Activated effector memory CD4-positive, alpha-beta T cell treated with Interleukin-2 at 50 U/mL for 16 hours (primary cell): ENCODE data around the gene EPSTI1.
"Not testable (repeated sequence)": the region's sequence is repeated elsewhere in the genome, so short reads cannot be mapped to it uniquely, and the experiment has no call there.

ENCODE experiments used
- DNase-seq: peaks from one replicate; pipeline ENCODE4 v3.0.0-alpha.2; 2020

Gene EPSTI1

DNA sequence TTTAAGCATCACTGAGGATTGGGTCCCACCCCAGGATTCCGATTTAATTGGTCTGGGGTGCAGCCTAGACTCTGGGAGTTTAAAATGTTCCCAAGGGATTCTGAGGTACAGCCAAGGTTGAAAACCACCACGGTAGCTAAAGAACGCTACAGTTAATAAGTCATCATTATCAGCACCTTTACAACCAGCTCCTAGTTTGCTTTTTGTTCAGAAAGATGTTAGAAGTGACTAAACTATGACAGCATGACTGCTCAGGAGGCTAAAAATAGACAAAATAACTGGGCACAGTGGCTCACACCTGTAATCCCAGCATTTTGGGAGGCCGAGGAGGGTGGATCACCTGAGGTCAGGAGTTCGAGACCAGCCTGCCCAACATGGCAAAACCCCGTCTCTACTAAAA, 11.7 kb upstream of the EPSTI1 start:
- DNase-seq: no peak

DNA sequence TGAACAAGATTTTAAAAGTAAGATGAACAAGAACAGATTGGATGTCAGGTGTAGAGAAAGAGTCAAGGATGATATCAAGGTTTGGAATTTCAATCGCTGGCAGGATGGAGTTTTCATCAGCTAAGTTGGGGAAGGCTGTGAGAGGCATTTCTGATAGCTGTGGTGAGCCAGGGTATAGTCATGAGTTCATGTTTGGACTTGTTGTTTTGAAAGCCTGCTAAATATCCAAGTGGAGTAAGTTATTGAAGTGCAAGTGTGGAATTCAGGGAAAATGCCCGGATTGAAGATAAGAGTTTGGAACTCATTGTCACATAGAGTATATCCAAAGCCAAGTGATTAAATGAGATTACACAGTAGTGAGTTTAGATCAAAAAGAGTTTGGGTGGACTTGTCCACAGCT, 11.0 kb upstream of the EPSTI1 start:
- no peak for DNase-seq

DNA sequence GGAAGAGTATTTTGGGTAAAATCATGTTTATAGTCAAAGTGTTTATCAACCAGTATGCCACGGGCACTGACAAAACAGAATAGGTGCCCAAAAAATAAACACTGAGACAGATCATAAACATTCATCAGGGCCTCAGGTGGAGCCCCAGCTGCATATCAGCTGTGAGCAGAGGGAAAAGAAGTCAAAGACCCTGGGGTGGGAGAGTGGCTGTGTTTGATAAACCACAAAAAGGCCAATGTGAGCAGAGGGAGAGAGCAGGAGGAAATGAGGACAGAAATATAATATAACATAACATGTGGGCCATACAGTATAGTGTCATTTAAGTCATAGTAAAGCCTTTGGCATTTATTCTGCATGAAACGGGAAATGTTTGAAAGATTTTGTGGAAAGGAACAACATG, 10.0 kb upstream of the EPSTI1 start:
- no peak for DNase-seq

- no peak for DNase-seq
Measured at GRCh38 chr13:43000676-43001075, 8.6 kb upstream of the EPSTI1 start.

GRCh38 chr13:42999491-42999890, 7.5 kb upstream of the EPSTI1 start:
- no peak for DNase-seq

DNA sequence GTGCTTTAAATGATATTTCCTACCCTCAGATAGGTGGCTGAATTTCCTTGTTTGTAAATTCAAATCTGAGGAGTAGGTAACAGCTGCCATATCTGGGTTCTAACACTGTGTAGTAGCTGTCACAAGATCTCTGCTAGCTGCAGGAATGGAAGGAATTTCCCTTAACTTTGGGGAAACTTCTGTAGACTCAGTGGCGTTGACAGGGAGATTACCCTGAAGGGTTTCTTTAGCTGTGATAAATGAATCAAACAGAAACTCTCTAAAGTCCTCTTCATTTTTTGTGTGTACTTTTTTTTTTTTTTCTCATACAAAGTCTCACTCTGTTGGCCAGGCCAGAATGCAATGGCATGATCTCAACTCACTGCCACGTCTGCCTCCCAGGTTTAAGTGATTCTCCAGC, 5.3 kb upstream of the EPSTI1 start:
- no peak for DNase-seq

DNA sequence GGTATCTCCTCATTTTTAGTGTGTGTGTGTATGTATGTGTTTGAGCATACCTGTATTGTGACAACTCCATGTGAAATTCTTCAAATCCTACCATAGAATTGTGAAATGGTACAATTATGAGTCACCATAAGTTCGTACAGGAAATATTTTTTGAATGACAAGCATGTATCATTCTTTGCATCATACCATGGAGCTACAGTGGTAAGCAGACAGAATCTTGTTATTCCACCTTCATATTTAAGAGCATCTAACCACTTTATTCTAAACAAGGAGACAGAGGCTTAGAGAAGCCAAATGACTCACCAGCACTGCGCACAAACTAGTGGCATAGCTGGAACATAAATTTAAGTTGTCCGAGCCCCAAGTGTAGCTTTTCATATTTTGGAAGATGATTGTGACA, 4.5 kb upstream of the EPSTI1 start:
- DNase-seq: no peak

DNA sequence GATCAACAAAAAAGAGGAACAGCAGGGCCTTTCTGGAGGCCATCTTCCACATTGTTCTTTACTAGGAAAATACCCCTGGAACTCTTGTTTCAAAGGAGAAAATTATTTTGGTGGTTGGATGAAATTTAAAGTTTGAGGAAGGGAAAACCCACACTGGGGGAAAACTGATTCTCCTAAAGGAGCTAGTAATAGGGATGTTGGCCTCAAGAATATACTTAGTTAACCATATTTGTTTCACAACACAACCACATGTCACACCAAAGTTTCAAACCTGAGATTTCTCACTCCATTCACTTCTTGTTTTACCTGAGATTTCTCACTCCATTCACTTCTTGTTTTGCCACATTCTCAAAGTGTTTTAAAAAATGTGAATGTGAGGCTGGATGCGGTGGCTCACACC, 2.8 kb upstream of the EPSTI1 start:
- no peak for DNase-seq

GRCh38 chr13:42992764-42993122, 702 bp upstream of the EPSTI1 start:
- no peak for DNase-seq

DNA sequence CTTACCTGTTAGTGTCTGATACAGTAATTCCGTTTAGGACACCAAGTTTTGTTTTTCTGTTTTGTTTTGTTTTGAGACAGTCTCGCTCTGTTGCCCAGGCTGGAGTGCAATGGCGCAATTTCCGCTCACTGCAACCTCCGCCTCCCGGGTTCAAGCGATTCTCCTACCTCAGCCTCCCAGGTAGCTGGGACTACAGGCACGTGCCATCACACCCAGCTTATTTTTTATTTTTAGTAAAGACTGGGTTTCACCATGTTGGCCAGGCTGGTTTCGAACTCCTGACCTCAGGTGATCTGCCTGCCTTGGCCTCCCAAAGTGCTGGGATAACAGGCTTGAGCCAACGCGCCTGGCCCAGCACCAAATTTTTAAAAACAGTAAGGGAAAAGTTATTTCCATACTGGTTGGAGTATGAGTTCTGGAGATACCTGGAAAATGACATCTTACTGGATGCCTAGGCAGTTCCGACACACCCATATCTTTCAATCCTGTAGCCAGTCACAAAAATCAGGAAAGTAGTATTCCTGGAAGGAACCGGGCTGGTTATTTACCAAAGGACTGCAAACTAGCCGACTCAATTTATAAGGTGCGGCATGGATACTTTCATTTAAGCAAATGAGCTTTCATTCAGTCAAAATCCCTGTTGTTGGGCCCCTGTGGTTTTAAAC, 676 bp downstream of the EPSTI1 start:
- not testable (repeated sequence) for DNase-seq

- no peak for DNase-seq
Measured at GRCh38 chr13:42990291-42991232, 1.5 kb downstream of the EPSTI1 start.

GRCh38 chr13:42986176-42986574, 5.9 kb downstream of the EPSTI1 start:
- DNase-seq: no peak

DNA sequence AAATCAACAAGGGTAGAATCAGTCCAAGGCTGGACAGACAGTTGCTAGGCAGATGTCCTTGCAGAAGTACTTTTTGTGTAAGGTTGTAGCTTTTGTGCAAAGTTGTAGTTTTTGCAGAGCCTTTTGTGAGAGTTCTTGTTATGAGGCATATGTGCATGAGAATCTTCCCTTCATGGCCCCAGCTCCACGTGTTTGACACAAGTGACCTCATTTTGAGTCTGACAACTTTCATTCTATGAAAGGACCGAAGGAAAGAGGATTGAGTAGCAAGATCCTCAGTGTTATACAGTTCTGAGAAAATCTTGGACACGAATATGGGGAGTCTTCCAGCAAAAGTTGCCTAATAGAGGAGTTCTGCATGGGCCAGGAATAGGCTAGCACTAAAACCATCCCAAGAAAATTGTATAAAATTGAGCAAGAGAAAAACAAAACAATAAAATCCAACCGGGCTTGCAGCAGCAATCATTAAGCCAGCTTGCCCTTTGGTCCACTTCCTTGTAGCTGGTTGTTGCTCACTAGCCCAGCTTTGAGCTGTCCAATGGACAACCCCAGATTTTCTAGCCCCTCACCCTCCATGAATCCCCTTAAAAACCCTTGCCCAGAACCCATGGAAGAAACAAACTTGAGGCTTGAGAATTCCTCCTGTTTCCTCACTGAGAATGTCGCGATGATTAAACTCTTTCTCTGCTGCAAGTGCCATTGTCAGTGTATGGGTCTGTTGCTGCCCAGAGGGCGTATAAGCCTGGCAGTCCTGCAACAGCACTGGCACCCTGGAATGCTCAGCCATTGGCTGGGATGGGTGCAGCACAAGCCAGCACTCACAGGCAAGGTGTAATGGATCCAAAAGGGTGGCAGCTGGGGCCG, 6.5 kb downstream of the EPSTI1 start:
- no peak for DNase-seq

DNA sequence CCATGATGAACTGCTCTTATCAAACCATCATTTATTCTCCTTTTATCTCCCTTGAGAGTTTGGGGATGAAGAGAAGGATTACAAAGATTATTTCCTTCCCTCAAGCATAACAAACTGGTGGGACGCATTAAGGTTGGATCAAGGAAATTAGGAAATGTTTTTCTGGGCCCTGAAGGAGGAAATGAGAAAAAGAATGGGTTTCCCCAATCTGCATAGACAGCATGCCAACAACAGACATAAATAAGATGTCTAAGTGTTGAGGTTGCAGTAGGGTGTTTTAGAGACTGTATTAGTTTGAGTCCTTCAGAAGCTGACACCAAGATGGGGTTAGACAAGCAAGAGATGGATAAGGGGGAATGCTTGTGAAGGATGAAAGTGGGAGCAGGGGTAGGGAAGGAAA, 7.3 kb downstream of the EPSTI1 start:
- DNase-seq: no peak

DNA sequence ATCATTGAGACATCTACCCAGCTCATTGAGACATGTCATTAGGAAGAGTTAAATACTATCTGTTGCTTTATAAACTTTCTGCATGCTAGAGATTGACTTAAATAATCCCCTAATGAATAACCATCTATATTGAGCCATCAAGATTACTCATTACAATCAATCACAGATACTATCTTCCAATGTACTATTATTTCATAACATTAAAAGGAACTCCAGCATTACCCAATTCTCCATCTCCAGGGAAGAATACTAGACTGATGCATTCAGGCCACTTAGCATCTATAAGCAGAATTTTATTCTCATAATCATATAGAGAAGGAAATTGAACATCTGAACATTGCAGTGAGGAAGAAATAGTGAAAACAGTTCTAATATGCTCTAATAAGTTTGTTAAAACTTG, 8.0 kb downstream of the EPSTI1 start:
- no peak for DNase-seq

DNA sequence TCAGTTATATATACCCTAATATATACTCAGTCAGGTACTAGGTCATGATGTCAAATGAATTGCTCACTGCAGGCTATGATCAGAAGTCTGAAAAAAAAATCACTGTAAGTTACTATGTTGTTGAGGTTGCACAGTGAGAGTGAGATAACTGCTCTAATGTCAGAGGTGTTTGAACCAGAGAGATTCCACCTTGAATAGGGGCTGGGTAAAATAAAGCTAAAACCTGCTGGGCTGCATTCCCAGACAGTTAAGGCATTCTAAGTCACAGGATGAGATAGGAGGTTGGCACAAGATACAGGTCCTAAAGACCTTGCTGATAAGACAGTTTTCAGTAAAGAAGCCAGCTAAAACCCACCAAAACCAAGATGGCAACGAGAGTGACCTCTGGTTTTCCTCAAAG, 10.2 kb downstream of the EPSTI1 start:
- DNase-seq: no peak

GRCh38 chr13:42981317-42981716, 10.7 kb downstream of the EPSTI1 start:
- no peak for DNase-seq

DNA sequence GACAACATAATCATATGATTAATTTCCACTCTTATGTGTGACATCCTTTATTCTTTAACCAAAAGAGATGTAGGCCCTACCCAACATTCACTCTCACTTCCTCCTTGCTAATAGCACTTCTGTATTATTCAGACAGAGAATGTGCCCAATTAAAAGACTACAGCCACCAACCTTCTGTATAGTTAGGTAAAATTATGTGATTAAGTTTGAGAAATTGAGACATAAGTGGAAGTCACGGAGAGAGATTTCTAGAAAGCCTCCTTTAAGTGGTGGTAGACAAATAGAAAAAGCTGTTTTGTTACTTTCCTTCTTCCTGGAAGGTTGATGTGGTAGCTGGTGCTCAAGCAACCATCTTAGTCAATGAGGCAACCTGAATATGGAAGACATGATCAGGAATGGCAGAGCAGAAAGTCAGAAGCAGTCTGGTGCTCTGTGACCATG, 14.8 kb downstream of the EPSTI1 start:
- DNase-seq: no peak

DNA sequence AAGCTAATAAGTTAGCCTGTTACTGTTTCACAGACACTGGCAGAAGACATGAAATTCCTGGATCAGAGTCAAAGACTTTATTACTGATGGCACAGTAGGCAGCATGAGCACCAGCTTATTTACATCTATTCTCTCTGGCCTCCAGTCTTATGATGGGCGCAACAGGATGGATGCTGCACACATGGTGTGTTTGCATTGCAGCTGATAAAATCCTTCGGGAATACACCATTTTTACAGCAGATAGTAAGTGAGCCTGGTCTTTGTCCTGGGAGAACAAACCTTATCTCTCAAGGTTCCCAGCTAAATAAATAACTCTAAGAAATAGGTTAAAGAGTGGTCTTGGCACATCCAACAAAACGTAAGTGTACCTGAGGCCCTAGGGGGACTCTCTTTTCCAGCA, 16.0 kb downstream of the EPSTI1 start:
- no peak for DNase-seq

DNA sequence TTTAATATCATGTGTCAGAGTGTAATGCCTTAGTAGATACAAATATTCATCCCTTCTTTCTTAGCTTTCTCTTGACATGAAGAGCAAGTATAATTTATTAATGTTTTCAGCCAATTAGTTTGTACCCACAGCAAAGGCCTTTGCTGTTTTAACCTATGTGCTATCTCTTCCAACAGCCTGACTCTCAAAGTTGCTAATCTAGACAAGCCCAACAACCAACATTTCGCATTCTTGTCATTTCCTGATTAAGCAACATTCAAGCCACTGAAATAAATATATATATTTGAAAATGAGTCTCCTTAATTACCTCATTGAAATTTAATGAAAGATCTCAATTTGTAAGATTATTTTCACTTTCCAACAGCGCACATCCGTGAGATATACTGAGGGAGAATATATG, 18.5 kb downstream of the EPSTI1 start:
- no peak for DNase-seq

DNA sequence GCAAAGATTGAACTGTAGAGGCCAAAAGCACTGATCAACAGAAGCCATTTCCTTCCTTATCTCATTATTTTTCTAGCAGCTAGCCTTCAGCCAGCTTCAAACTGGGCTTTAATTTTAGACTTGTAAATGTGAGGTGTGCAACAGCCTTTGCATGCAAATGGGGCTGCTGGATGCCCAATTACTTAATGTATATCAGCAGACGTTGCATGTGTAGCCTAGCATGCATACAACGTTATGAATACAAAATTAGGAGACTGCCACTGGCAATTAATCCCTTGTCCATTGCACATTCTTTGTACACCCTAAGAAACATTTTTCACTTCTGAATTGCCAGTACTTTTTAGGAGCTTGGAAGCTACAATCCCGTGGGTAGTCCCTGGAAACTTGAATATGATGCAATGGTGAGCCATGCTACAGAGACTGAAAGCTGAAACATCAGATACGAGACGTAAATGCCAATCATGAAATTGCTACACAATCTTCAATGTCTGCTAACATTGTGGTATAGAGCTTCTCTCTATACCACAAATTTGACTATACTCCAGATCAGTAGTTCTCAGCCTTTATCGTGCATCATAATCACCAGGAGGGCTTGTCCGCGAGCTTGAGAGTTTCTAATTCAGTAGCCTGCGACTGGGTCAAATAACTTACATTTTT, 20.2 kb downstream of the EPSTI1 start:
- no peak for DNase-seq

- no peak for DNase-seq
Measured at GRCh38 chr13:42970824-42971690, 21.0 kb downstream of the EPSTI1 start.
